Fibroblast of the aortic adventitia (primary cell): Measurements from ENCODE around the gene DNAH10. TPM values are rescaled to one million over a fixed set of nuclear protein-coding genes. Genes with fewer than 3 reads are reported as not detected.

Experiments
- DNase-seq: peaks from one replicate; pipeline ENCODE4 v3.0.0-alpha.2; 2010; ENCODE audit warnings: low read depth
- H3K4me3 ChIP-seq: 2 replicates; pipeline ENCODE4 v1.5.1; 2011; ENCODE audit warnings: low read depth, mild to moderate bottlenecking, control low read depth, low read length, moderate library complexity
- CTCF ChIP-seq: IDR thresholded peaks from 2 replicates; pipeline ENCODE4 v1.5.1; 2011; ENCODE audit warnings: mild to moderate bottlenecking, low read length, control low read depth, inconsistent platforms; ENCODE audit not compliant: insufficient read depth
- total RNA-seq: library from RNA; depleted of rRNA; stranded (reverse); fragments of >200 nt; gene quantifications from 2 replicates; pipeline ENCODE4 v1.2.3, GENCODE V29; 2012; ENCODE audit warnings: low replicate concordance

Gene DNAH10
- total RNA-seq, 1 donor: 0.18 TPM

- no peak overlapping the region for H3K4me3 ChIP-seq
- DNase-seq: no peak
- TF ChIP-seq CTCF: no peak
These were observed 30.5 kb upstream of the DNAH10 start for GRCh38 chr12:123731596-123731995.

- no peak for TF ChIP-seq CTCF
- no peak for DNase-seq
- no peak overlapping the region for H3K4me3 ChIP-seq
These were observed 29.9 kb upstream of the DNAH10 start for GRCh38 chr12:123732251-123732650.

- no peak overlapping the region for H3K4me3 ChIP-seq
- no peak for DNase-seq
- TF ChIP-seq CTCF: no peak
These were observed 28.9 kb upstream of the DNAH10 start for GRCh38 chr12:123733229-123733628.

- no peak for TF ChIP-seq CTCF
- no peak for DNase-seq
- H3K4me3 ChIP-seq: no peak overlapping the region
These were observed 27.8 kb upstream of the DNAH10 start for GRCh38 chr12:123734268-123734667.

- TF ChIP-seq CTCF: no peak
- H3K4me3 ChIP-seq: no peak overlapping the region
- no peak for DNase-seq
These were observed 20.0 kb upstream of the DNAH10 start for GRCh38 chr12:123741937-123742572.

GRCh38 chr12:123743002-123743401 lies 19.1 kb upstream of the DNAH10 start:
- H3K4me3 ChIP-seq: no peak overlapping the region
- no peak for TF ChIP-seq CTCF
- no peak for DNase-seq

GRCh38 chr12:123744836-123745235 lies 17.3 kb upstream of the DNAH10 start:
- no peak overlapping the region for H3K4me3 ChIP-seq
- no peak for TF ChIP-seq CTCF
- DNase-seq: no peak
